Glutamatergic neuron (in vitro differentiated cells): ENCODE measurements around the gene SIRPA. TPM values are rescaled to one million over a fixed set of nuclear protein-coding genes. Genes with fewer than 3 reads are reported as not detected.
"Not testable (repeated sequence)": the region's sequence is repeated elsewhere in the genome, so short reads cannot be mapped to it uniquely, and the experiment has no call there.

Experiments used
- DNase-seq: peaks from one replicate; pipeline ENCODE4 v3.0.0; 2022
- H3K27ac Mint-ChIP-seq: one replicate; pipeline ENCODE4 v1.8.0; 2020; ENCODE audit warnings: mild to moderate bottlenecking, mixed read lengths, inconsistent platforms; ENCODE audit not compliant: unreplicated experiment
- H3K27me3 Mint-ChIP-seq: one replicate; pipeline ENCODE4 v1.8.0; 2020; ENCODE audit warnings: mild to moderate bottlenecking, moderate library complexity, mixed read lengths, inconsistent platforms; ENCODE audit not compliant: unreplicated experiment
- H3K36me3 Mint-ChIP-seq: one replicate; pipeline ENCODE4 v1.8.0; 2020; ENCODE audit warnings: mild to moderate bottlenecking, mixed read lengths, inconsistent platforms; ENCODE audit not compliant: unreplicated experiment
- H3K4me1 Mint-ChIP-seq: one replicate; pipeline ENCODE4 v1.8.0; 2020; ENCODE audit warnings: mild to moderate bottlenecking, low read depth, mixed read lengths, inconsistent platforms; ENCODE audit not compliant: unreplicated experiment
- H3K4me3 Mint-ChIP-seq: one replicate; pipeline ENCODE4 v1.8.0; 2020; ENCODE audit warnings: mild to moderate bottlenecking, mixed read lengths, inconsistent platforms; ENCODE audit not compliant: unreplicated experiment
- H3K9me3 Mint-ChIP-seq: one replicate; pipeline ENCODE4 v1.8.0; 2020; ENCODE audit warnings: mild to moderate bottlenecking, moderate library complexity, mixed read lengths, inconsistent platforms; ENCODE audit not compliant: unreplicated experiment
- CTCF ChIP-seq: fragments of 200-600 bp; sonication (generic); IDR thresholded peaks from one replicate; pipeline ENCODE4 v1.5.0; 2021; ENCODE audit not compliant: partially characterized antibody, unreplicated experiment
- total RNA-seq: library from RNA; stranded (reverse); fragmentation: NEBNext Ultra II Directional; extraction: Animal tissue kit (Norgen Biotek cat#: 25700); gene quantifications from one replicate; pipeline ENCODE4 v1.2.1, GENCODE V29; 2021; ENCODE audit not compliant: unreplicated experiment

SIRPA gene
- total RNA-seq, 1 donor from 2014 or later, result 0.34 TPM

- Mint-ChIP-seq H3K9me3 (peaks cover 2% of the 10 kb centered on the region), H3K27me3 (peaks cover 3% of the 10 kb centered on the region), H3K27ac (no peak overlapping the region), H3K36me3 (no peaks in the 10 kb centered on the region), H3K4me1 (no peaks in the 10 kb centered on the region), H3K4me3 (no peak overlapping the region)
- DNase-seq, result no peak
- no peak for TF ChIP-seq CTCF
These were observed 17.4 kb downstream of the SIRPA start for GRCh38 chr20:1912646-1913045.

GRCh38 chr20:1915233-1915632, 20.0 kb downstream of the SIRPA start:
- H3K27me3 Mint-ChIP-seq, DNase-seq, H3K4me3 Mint-ChIP-seq, H3K4me1 Mint-ChIP-seq, H3K9me3 Mint-ChIP-seq, H3K27ac Mint-ChIP-seq, H3K36me3 Mint-ChIP-seq: not testable (repeated sequence)

DNA sequence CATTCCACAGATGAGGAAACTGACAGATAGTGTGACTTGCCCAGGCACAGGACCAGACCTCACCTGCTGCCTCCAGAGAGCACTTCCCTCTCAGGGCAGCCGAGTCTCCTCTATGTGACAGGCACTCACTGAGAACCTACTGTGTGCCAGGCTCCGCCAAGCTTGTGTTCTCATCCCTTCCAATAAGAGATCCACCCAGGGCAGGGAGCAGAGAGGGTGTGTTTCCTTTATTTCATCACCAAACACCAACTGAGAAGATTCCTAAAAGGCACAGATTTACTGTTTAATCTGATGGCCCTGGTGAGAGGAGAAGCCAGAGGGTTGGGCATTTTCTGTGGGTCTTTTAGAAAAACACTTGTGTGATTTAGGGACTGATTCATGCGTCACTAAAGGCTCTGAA, 20.5 kb downstream of the SIRPA start:
- Mint-ChIP-seq H3K36me3 (no peaks in the 10 kb centered on the region), H3K27me3 (no peaks in the 10 kb centered on the region), H3K9me3 (peaks cover 2% of the 10 kb centered on the region), H3K27ac (no peak overlapping the region), H3K4me3 (no peak overlapping the region), H3K4me1 (no peaks in the 10 kb centered on the region)
- no peak for TF ChIP-seq CTCF
- DNase-seq, result no peak

DNA sequence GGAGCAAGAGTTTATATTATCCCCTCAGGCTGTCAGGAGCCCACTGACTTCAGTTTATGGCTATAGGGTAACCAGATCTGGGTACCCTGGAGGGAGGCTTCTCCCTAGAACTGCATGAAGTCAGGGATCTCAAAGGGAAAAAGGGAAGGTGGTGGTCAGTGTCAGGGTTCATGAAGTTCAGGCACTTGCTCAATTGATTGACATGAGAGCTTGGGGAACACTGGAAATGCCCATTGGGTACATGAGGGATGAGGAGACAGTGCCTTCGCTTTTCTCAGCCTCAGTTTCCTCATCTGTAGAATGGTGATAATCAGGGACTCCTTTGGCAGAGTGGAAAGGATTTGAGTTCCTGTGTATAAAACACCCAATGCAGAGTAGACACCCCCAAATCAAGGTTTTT, 22.6 kb downstream of the SIRPA start:
- DNase-seq, result no peak

GRCh38 chr20:1918491-1919165, 23.4 kb downstream of the SIRPA start:
- no peak for TF ChIP-seq CTCF
- no peak for DNase-seq
- Mint-ChIP-seq H3K27ac (no peak overlapping the region), H3K4me3 (no peak overlapping the region), H3K27me3 (peaks cover 4% of the 10 kb centered on the region), H3K4me1 (no peaks in the 10 kb centered on the region), H3K36me3 (no peaks in the 10 kb centered on the region), H3K9me3 (no peaks in the 10 kb centered on the region)

More for the DNA sequence above, 22.6 kb downstream of the SIRPA start:
- Mint-ChIP-seq H3K36me3 (no peaks in the 10 kb centered on the region), H3K4me3 (no peak overlapping the region), H3K9me3 (no peaks in the 10 kb centered on the region), H3K27me3 (peaks cover 2% of the 10 kb centered on the region), H3K27ac (no peak overlapping the region), H3K4me1 (no peaks in the 10 kb centered on the region)
- no peak for TF ChIP-seq CTCF
